Measurements from ENCODE around the gene PDZRN3. TPM values are rescaled to one million over a fixed set of nuclear protein-coding genes. Genes with fewer than 3 reads are reported as not detected.

PDZRN3 gene
- total RNA-seq, 1 experiment from 2014 or later: 5.9 TPM

GRCh38 chr3:73550032-73550431 is 74.7 kb downstream of the PDZRN3 start:
- Mint-ChIP-seq H3K4me3 (no peak overlapping the region), H3K36me3 (ENCODE audit: insufficient read depth in 1 of 3, low read depth in 3 of 3) (no peaks in the 10 kb centered on the region; a peak in 1 of 7 replicates), H3K27ac (no peak overlapping the region), H3K4me1 (peaks cover 20 to 23% of the 10 kb centered on the region in 2 experiments), H3K9me3 (no peaks in the 10 kb centered on the region), H3K27me3 (ENCODE audit: low read depth) (no peaks in the 10 kb centered on the region; the same call in 1 of the 2 replicates)
- H3T11ph ChIP-seq (ENCODE audit: low read length): no peak overlapping the region
- DNase-seq: no peak
- H3K23me2 ChIP-seq (ENCODE audit: insufficient read length, low read depth, low read length, poor library complexity, severe bottlenecking): no peaks in the 10 kb centered on the region
- H2BK20ac ChIP-seq (ENCODE audit: low read depth, low read length, poor library complexity, severe bottlenecking): no peak overlapping the region
- no peak overlapping the region for H2BK120ac ChIP-seq (ENCODE audit: low read depth, low read length, poor library complexity, severe bottlenecking)
- H3K4me2 ChIP-seq (ENCODE audit: insufficient read depth, insufficient read length, low read length): no peak overlapping the region
- TF ChIP-seq, protein P1, sequence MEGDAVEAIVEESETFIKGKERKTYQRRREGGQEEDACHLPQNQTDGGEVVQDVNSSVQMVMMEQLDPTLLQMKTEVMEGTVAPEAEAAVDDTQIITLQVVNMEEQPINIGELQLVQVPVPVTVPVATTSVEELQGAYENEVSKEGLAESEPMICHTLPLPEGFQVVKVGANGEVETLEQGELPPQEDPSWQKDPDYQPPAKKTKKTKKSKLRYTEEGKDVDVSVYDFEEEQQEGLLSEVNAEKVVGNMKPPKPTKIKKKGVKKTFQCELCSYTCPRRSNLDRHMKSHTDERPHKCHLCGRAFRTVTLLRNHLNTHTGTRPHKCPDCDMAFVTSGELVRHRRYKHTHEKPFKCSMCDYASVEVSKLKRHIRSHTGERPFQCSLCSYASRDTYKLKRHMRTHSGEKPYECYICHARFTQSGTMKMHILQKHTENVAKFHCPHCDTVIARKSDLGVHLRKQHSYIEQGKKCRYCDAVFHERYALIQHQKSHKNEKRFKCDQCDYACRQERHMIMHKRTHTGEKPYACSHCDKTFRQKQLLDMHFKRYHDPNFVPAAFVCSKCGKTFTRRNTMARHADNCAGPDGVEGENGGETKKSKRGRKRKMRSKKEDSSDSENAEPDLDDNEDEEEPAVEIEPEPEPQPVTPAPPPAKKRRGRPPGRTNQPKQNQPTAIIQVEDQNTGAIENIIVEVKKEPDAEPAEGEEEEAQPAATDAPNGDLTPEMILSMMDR (conservative IDR thresholded peaks at IDR 0.05): no peak
- no peak overlapping the region for H3K23ac ChIP-seq (ENCODE audit: insufficient read length, low read depth, low read length)
- no CpG with 5 or more reads among the region's 7 CpGs for WGBS (ENCODE audit: extremely low coverage, insufficient read length, low lambda C conversion rate)
- H3K27ac ChIP-seq (ENCODE audit: insufficient read length, low read depth, low read length): no peak overlapping the region
- no peak overlapping the region for H2BK15ac ChIP-seq (ENCODE audit: low read depth, low read length)
- no peaks in the 10 kb centered on the region for H3K4me1 ChIP-seq (ENCODE audit: insufficient read depth, low read length)
- no peaks in the 10 kb centered on the region for H3K9me3 ChIP-seq (ENCODE audit: control insufficient read depth, low read depth, low read length)
- no peak overlapping the region for H3K4ac ChIP-seq (ENCODE audit: low read depth, low read length)
- H2AK5ac ChIP-seq (ENCODE audit: insufficient read length, low read length): no peak overlapping the region
- no peak overlapping the region for H3K14ac ChIP-seq (ENCODE audit: insufficient read depth, low read length)
- no peaks in the 10 kb centered on the region for H4K20me1 ChIP-seq (ENCODE audit: control insufficient read depth, insufficient read depth, insufficient read length)
- no peak overlapping the region for H3K56ac ChIP-seq (ENCODE audit: insufficient read length, low read depth, low read length)
- no peak overlapping the region for H3K9ac ChIP-seq (ENCODE audit: extremely low read depth, insufficient read length, low read length)
- H2AFZ ChIP-seq (ENCODE audit: low read length): no peak overlapping the region
- no peak overlapping the region for H4K91ac ChIP-seq (ENCODE audit: insufficient read length, low read depth, low read length)
- no peak overlapping the region for H3K18ac ChIP-seq (ENCODE audit: insufficient read length, low read depth, low read length)
- peaks cover 3% of the 10 kb centered on the region for H3K79me1 ChIP-seq (ENCODE audit: insufficient read depth, low read depth, low read length, poor library complexity, severe bottlenecking)
- H4K5ac ChIP-seq (ENCODE audit: insufficient read length, low read depth, low read length): no peak overlapping the region
- H4K8ac ChIP-seq (replicated peaks; ENCODE audit: insufficient read length, low read depth, low read length): no peak overlapping the region
- no peak overlapping the region for H2BK12ac ChIP-seq (ENCODE audit: insufficient read length, low read depth, low read length)
- no peaks in the 10 kb centered on the region for H3K79me2 ChIP-seq (ENCODE audit: insufficient read depth, low read length)
- no peak overlapping the region for H2BK5ac ChIP-seq (ENCODE audit: insufficient read length, low read length)
- H3K27me3 ChIP-seq (ENCODE audit: insufficient read depth, low read length): no peaks in the 10 kb centered on the region

All from H9 (cell line).